T-helper 1 cell treated with Interleukin-12 subunit alpha and Interleukin-12 subunit beta and Interleukin-4 antibody, amounts not matched to agents 30 μg/mL and 1 μg/mL, for 36 hours (primary cell): ENCODE results near the gene MAPK12.

Experiments used
- H3K27ac Mint-ChIP-seq: one replicate; pipeline ENCODE4 v1.8.0; 2021; ENCODE audit warnings: mild to moderate bottlenecking, mixed read lengths
- H3K27me3 Mint-ChIP-seq: one replicate; pipeline ENCODE4 v1.8.0; 2021; ENCODE audit warnings: low read depth, mixed read lengths
- H3K36me3 Mint-ChIP-seq: one replicate; pipeline ENCODE4 v1.8.0; 2021; ENCODE audit warnings: low read depth, mixed read lengths
- H3K4me1 Mint-ChIP-seq: one replicate; pipeline ENCODE4 v1.8.0; 2021; ENCODE audit warnings: low read depth, mixed read lengths
- H3K4me3 Mint-ChIP-seq: one replicate; pipeline ENCODE4 v1.8.0; 2021; ENCODE audit warnings: mild to moderate bottlenecking, moderate library complexity, mixed read lengths
- H3K9me3 Mint-ChIP-seq: one replicate; pipeline ENCODE4 v1.8.0; 2021; ENCODE audit warnings: mixed read lengths

MAPK12 gene

DNA sequence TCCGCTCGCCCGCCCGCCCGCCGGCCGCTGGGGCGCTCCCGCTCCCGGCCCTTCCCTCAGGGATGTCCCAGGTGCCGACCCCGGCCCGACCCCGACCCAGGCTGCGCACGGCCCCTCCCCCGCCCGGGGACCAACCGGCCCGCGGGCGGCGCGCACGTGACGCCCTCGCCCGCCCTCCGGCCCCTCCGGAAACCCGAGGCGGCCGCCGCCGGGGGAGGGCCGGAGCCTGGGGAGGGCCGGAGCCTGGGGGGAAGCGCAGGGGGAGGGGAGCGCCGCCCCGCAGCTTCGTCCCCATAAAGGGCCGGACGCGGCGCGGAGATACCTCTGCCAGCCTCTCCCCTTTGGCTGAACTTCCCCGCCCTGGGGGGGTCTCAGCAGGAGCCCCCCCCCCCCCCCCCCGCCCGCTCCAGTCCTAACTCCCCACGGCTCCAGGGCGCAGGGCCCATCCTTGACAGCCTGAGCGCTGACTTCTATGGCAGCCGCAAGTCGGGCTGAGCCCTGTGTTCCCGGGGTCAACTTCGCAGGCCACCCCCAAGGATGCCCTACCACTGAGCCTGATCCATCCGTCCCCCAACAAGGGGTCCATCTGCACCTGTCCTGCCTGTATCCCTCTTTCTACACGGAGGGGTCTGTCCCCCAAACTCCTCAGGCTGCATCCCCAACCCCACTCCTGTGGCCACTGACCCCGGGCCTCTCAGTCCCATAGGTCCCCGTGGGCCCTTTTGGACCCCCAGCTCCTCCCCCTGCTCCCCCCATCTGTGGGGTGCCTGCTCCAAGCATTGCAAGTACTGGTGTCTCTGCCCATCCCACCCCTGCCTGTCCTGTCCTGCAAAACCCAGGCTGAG, at the start of gene MAPK12:
Gene MAPK12 (minus strand): TSS at position 69 of the 845 bp plus-strand sequence. CDS start 174 bp downstream, outside the sequence.
- Mint-ChIP-seq H3K4me3 (peak within 1 kb of the TSS; percentile 70), H3K9me3 (no peaks in the 10 kb centered on the region), H3K4me1 (peaks cover 4% of the 10 kb centered on the region), H3K27me3 (peaks cover 10% of the 10 kb centered on the region), H3K27ac (peak within 1 kb of the TSS; percentile 9), H3K36me3 (peaks cover 3% of the 10 kb centered on the region)

DNA sequence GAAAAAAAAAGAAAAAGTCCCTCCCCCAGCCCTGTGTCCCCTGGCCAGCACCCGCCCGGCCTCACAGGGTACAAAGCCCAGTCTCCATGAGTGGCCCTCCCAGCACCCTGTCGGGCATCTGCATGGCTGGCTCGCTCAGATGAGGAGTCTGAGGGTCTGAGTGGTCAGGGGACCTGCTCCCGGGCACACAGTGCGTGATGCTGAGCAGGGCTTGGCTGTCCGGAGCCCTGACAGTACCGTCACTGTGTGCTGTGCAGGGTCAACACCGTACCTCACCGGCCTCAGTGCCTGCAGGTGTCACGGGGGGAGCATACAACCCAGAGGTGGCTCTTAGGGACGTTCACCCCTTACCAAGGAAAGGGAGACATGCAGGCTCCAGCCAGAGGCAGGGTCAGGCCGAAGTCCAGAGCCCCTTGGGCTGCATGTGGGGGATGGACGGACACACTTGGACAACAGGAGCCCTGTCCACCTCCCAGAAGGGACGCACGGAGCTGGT, 49.5 kb upstream of the MAPK12 start:
- no peaks in the 10 kb centered on the region for H3K36me3 Mint-ChIP-seq

DNA sequence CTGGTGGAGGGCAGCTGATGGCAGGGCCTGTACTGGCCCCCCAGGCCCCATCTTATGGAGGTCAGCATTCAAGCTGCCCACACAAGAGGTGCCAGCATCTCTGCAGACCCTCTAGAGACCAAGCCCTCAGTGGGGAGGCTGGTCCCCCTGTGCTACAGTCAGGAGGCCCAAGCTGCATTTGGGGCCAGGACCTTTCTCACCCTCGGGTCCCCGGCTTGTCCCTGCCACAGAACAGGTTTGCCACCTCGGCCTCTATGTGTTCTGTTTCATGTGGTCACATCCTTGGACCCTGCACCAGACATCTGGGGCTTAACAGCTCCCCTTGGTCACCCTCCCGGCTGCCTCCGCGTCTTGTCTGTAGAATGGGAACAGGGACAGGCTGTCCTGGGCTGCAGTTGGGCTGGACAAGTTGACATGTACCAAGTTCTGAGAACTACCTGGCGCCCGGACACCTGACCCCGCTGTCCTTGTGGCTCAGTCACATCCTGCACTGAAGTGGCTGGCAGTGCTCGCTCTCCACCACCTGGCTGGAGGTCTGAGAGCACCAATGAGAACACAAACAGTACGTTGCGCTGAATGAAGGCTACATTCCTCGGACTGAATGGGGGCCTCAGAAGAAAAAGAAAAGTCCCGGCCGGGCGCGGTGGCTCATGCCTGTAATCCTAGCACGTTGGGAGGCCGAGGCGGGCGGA, 48.7 kb upstream of the MAPK12 start:
- H3K27ac Mint-ChIP-seq = no peak overlapping the region
- H3K36me3 Mint-ChIP-seq = no peaks in the 10 kb centered on the region
- H3K9me3 Mint-ChIP-seq = no peaks in the 10 kb centered on the region
- H3K4me1 Mint-ChIP-seq = peaks cover 13% of the 10 kb centered on the region
- peaks cover 16% of the 10 kb centered on the region for H3K27me3 Mint-ChIP-seq
- H3K4me3 Mint-ChIP-seq = no peak overlapping the region

More for the DNA sequence above, 49.5 kb upstream of the MAPK12 start:
- H3K27me3 Mint-ChIP-seq = peaks cover 10% of the 10 kb centered on the region
- H3K27ac Mint-ChIP-seq = no peak overlapping the region
- no peaks in the 10 kb centered on the region for H3K9me3 Mint-ChIP-seq
- no peak overlapping the region for H3K4me3 Mint-ChIP-seq
- H3K4me1 Mint-ChIP-seq = peaks cover 10% of the 10 kb centered on the region

DNA sequence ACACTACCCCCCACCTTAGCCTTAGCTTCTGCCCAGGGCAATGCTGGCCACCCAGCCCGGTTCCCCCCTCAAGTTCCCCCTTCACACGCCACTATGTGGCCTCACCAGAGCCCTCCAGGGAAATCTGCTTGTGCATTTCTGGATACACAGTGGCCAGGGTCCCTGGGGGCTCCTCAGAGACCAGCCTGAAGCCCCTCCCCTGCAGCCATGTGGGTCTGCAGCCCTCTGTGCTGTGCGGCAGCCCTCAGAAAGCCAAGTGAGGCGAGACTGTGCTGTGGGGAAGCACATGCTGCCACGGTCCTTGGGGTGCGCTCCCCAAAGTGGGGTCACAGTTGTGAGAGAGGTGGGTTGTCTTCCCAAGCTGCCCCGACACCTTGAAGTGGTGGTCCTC, 48.1 kb upstream of the MAPK12 start:
- H3K27ac Mint-ChIP-seq = no peak overlapping the region

DNA sequence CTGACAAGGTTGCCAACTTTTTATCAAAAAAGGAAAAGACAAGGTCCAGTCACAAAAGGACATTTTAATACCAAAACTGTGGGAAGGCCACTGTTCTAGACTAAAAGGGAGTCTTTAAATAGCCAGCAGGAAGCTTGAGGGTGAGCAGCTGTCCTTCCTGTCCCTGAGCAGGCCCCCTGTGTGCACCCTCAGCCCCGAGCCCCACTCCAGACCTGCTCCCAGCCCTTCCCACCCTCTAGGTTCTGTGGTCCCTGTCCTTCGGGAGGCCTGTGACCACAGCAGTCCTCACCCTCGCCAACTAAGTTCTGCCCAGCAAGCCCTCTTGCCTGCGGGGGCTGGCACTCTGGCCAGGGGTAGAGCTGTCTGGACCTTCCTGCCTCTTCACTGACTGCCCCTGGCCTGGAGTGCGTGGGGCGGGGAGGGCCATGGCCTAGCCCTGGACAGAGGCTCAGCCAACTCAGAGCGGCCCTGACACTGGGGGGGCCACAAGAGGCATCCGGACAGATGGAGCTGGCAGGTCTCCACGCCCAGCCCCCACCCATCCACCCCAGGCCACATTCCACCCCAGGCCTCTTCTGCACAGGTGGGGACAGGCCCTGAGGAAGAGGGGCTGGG, 47.6 kb upstream of the MAPK12 start:
- H3K4me1 Mint-ChIP-seq = peaks cover 10% of the 10 kb centered on the region
- peak overlapping the region; percentile 66 for H3K4me3 Mint-ChIP-seq
- no peak overlapping the region for H3K27ac Mint-ChIP-seq
- no peaks in the 10 kb centered on the region for H3K36me3 Mint-ChIP-seq
- no peaks in the 10 kb centered on the region for H3K9me3 Mint-ChIP-seq
- H3K27me3 Mint-ChIP-seq = peaks cover 16% of the 10 kb centered on the region

More for the DNA sequence above, 48.1 kb upstream of the MAPK12 start:
- H3K36me3 Mint-ChIP-seq = no peaks in the 10 kb centered on the region
- H3K9me3 Mint-ChIP-seq = no peaks in the 10 kb centered on the region
- peaks cover 13% of the 10 kb centered on the region for H3K4me1 Mint-ChIP-seq
- no peak overlapping the region for H3K4me3 Mint-ChIP-seq
- peaks cover 16% of the 10 kb centered on the region for H3K27me3 Mint-ChIP-seq

DNA sequence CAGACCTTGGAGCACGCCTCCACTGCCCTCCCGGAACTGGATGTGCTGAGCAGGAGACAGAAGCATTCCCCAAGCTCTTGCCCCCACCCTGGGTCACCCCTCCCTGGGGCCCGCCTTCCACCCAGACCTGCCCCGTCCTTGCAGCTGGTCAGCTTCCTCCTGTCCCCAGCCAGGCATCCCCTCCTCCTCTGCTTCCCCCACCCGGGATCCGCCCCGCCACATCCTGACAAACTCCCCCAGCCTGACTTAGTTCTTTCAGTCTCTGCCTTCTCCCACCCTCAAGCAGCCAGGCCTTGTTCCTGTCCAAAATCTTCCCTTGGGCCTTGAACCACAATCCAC, 47.1 kb upstream of the MAPK12 start:
- H3K27ac Mint-ChIP-seq = no peak overlapping the region

DNA sequence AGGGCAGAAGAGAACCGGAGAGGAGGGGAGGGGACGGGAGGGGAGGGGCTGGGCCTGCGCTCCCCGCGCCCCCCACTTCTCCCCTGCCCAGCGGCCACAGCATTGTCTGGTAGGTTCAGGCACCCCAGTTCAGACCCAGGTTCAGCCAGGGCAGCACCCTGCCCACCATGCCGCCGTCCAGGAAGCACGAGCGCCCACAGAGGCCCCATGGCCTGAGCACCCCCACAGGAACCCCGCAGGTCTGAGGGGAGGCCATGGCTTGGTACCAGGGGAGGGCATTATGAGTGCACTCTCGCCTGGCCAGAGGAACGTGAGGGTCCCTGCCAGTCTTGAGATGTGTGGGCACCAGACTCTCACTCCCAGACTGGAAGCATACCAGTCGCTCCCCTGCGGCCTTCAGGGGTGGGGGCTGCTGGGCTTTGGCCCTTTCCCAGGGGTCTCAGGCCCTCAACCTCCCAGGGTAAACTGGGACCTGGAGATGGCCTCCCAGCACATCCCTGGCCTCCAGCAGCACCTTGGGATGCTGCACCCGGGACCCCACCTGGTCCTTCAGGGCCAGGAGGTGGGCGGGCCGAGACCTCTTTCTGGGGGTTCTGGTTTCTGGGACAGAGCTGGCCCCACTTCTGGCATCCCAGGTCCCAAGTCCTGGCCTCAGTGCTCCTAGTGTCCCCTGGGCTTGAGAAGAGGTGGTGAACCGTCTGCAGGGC, 46.6 kb upstream of the MAPK12 start:
- H3K27ac Mint-ChIP-seq = no peak overlapping the region
- H3K9me3 Mint-ChIP-seq = no peaks in the 10 kb centered on the region
- H3K4me3 Mint-ChIP-seq = no peak overlapping the region
- no peaks in the 10 kb centered on the region for H3K36me3 Mint-ChIP-seq
- peaks cover 16% of the 10 kb centered on the region for H3K27me3 Mint-ChIP-seq
- peaks cover 9% of the 10 kb centered on the region for H3K4me1 Mint-ChIP-seq

More for the DNA sequence above, 47.1 kb upstream of the MAPK12 start:
- H3K9me3 Mint-ChIP-seq = no peaks in the 10 kb centered on the region
- no peaks in the 10 kb centered on the region for H3K36me3 Mint-ChIP-seq
- peaks cover 9% of the 10 kb centered on the region for H3K4me1 Mint-ChIP-seq
- peak overlapping the region; percentile 66 for H3K4me3 Mint-ChIP-seq
- peaks cover 16% of the 10 kb centered on the region for H3K27me3 Mint-ChIP-seq

DNA sequence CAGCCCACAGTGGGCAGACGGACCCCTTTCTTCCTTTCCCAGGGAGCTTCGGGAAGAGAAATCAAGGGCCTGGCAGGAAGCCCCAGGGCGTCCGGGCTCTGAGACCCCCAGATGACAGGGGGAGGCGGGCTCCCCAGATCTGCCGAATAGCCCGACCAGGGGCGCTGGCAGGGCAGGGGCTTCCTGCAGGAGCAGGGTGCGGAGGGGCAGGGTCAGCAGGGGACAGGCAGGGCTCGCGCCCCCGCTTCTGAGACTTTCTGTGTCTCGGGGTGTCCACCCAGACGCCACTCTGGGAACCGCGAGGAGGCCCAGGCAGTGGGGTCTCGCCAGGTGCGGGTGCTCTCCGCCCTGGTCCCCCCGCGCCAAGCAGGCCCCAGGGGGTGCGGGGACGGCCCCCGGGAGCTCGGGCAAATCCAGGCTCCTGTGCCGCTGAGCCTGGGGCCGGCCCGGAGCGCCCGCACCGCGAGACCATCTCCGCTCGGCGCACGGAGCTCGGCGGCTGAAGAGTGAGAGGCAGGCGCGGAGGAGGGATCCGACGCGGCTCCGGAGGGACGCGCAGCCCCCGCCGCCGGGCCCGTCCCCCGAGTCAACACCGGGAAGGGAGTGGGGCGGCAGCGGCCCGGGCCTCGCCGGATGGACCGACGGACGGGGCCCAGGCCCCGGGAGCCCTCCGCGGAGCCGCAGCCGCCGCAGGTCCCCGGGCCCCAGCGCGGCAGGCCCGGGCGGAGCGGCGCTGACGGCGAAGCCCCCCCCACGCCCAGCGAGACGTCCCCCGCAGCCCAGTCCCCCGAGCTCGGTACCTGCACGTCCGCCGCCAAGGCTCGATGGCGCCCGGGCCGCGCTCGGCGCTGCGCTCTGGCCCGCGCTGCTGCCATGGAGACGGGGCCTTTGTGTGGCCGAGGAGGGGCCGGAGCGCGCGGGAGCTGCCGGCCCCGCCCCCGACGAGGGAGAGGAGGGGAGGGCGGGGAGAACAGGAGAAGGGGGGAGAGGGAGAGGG, 45.6 kb upstream of the MAPK12 start, which contains the start of gene PLXNB2:
Gene PLXNB2 (minus strand): TSS at position 894 of the 997 bp plus-strand sequence. CDS start 17,062 bp downstream, outside the sequence.
- Mint-ChIP-seq H3K4me1 (peaks cover 9% of the 10 kb centered on the region), H3K27me3 (peaks cover 16% of the 10 kb centered on the region), H3K27ac (no peak within 1 kb of the TSS), H3K36me3 (no peaks in the 10 kb centered on the region), H3K9me3 (no peaks in the 10 kb centered on the region), H3K4me3 (peak within 1 kb of the TSS; percentile 70)

DNA sequence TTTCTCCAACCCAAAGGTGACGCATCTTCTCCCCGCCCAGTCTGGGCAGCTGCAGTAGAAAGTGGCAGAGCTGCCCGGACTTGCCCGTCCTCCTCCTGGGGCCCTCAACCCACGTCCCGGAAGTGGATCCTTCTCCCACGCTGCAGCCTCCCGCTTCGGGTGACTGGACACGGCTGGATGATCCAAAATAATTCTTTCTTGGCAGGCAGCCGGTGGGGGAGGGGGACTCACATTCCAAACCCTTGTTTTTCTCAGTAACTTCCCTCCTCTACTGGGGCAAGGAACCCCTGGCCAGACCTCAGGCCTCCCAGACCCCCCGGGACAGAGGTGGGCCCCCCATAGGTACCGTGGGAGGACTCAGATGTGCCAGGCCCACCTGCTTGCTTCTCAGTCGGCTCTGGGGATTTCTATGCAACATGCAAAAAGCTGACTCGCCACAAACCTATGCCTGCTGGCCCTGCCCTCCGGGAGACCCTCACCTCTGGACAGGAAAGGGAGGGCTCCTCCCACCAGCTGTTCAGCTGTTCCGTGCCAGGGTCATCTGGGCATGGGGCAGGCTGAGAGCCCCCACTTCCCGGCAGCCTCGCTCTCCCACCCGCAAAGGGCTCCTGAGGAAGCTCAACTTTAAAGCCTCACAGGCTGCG, 44.6 kb upstream of the MAPK12 start:
- Mint-ChIP-seq H3K4me1 (peaks cover 9% of the 10 kb centered on the region), H3K9me3 (no peaks in the 10 kb centered on the region), H3K27me3 (peaks cover 19% of the 10 kb centered on the region), H3K27ac (peak overlapping the region; percentile 31), H3K36me3 (no peaks in the 10 kb centered on the region), H3K4me3 (peak overlapping the region; percentile 70)

DNA sequence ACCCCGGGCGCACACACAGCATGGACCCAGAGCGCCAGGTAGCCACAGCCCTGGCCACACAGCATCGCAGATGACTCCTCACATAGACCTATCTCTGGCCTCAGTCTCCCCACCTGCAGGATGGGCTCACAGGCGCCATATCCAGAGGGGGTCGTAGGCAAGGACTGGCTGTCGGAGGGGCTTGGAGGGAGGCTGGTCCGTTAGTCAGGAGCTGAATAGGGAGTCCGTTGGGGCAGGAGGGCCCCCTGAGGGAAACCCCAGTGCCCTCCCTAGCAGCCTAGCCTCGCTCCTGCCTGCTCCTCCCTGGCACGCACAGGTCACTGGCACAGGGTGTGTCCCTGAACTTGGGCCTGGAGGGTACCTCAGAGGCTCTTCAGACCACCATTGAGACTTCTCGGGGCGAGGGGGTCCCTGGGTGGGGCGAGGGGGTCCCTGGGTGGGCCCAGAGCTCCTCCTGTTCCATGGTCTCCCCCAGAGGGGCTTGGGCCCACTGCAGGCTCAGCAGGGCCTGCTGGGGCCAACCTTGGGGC, 44.0 kb upstream of the MAPK12 start:
- peaks cover 21% of the 10 kb centered on the region for H3K27me3 Mint-ChIP-seq
- H3K27ac Mint-ChIP-seq = no peak overlapping the region
- no peak overlapping the region for H3K4me3 Mint-ChIP-seq
- peaks cover 9% of the 10 kb centered on the region for H3K4me1 Mint-ChIP-seq
- H3K36me3 Mint-ChIP-seq = no peaks in the 10 kb centered on the region
- no peaks in the 10 kb centered on the region for H3K9me3 Mint-ChIP-seq

DNA sequence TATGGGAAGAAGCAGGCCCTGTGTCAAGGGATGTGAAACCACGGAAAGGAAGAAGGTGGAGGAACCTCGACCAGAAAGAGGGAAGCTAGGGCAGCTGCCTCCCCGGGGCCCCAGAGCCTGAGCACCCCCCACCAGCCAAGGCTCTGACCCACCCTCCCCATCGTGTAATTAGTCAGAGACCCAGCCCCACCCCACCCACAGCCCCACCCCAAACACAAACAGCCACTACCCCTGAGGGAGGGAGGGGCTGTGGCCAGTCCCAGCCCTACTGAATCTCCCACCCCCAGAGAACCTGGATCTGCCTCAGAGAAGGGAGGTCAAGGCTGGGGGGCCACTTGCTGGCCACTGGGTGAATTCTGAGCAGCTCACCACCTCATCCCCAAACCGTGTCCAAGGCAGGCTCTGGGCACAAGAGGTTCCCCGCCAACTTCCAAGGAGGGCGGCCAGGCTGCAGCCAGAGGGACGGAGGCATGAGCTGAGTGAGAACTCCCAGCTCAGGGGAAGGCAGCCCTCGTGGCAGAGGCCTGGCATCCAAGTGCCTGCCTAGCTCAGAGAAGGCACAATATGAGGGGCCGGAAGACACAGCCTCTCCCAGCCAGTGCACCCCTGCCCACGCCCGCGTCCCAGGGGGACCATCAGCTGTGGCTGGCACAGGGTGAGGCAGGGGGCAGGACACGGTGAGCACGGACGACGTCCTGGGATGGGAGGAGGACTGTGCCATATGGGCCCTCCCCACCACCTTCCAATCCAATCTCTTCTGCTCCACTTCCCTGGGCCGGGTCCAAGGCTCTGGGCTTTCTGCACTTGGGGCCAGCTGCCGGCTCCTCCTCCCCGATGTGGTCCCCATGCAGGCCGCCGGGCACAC, 43.3 kb upstream of the MAPK12 start:
- H3K27ac Mint-ChIP-seq = no peak overlapping the region
- no peak overlapping the region for H3K4me3 Mint-ChIP-seq
- H3K27me3 Mint-ChIP-seq = peaks cover 21% of the 10 kb centered on the region
- H3K36me3 Mint-ChIP-seq = no peaks in the 10 kb centered on the region
- peaks cover 9% of the 10 kb centered on the region for H3K4me1 Mint-ChIP-seq
- H3K9me3 Mint-ChIP-seq = no peaks in the 10 kb centered on the region
